GM19239 (cell line): ENCODE measurements around the gene SUCNR1.
"Not testable (repeated sequence)": the region's sequence is repeated elsewhere in the genome, so short reads cannot be mapped to it uniquely, and the experiment has no call there.

Source experiments
- DNase-seq: peaks from one replicate; pipeline ENCODE4 v3.0.0; 2011; ENCODE audit warnings: low spot score; ENCODE audit not compliant: insufficient read length
- FAIRE-seq: peaks from 2 replicates; lab custom pipeline; 2011; peaks lifted over from hg19 to GRCh38; lab: Jason Lieb, UNC

SUCNR1 gene

DNA sequence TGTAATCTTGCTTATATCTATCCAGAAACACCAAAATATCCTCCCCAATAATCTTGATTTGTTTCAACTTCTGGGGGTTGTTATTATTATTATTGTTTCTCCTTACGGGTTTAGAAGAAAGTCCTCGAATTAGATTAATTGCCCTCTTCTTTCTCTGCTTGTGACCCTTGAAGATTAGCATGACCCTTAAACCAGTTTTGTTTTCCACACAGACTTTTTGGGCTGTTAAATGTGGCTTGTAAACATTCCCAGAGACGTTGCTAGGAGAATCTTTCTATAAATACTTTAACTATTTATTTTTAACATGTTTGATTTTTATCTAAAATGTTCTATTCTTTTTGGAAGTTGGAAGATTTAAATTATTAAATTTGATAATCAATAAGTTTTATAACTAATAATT is 4.3 kb upstream of the SUCNR1 start:
- DNase-seq (no peak), FAIRE-seq (no peak)

DNA sequence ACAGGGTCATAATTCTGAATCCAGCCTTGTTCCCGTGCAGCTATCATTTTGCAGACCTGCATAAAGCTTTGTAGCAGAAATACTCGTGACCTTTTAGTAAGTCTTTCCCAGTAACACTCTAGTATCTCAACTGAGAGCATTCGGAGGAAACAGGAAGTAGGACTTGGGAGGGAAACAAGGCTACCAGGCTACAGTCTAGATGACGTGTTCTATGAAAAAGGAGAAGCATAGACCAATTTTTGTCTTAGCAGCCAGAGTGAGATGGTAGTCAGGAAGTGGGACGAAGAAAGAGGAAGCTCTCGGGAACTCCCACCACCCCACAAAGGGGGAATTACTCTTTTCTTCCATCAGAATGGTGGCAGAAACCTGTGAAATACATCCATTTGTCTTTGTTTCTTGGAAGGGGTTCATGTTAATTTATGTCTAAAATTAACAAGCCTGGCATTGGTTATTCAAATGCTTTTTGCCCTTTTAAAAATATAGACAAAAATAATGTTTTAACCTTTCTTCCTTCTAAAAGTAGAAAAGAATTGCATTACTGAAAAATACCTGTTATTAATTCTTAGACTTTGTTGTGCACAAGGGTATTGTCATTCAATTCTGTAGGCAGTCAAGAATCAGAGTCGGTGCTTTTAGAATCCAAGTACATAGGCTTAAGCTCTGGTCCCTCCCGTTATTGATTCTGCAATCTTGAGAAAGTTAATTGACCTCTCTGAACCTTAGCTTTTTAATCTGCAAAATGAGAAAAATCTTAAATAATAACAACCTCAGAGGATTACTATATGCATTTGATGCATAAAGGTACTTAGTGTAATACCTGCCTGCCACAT is 1.6 kb upstream of the SUCNR1 start:
- peak; percentile 76 for FAIRE-seq
- no peak for DNase-seq

DNA sequence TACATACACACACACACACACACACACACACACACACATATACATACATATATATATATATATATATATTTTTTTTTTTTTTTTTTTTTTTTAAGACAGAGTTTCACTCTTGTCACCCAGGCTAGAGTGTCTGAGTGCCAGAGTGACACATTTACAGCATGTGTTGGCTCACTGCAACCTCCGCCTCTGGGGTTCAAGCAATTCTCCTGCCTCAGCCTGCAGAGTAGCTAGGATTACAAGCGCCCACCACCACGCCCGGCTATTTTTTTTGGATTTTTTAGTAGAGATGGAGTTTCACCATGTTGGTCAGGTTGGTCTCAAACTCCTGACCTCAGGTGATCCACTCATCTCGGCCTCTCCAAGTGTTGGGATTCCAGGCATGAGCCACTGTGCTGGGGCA is 636 bp downstream of the SUCNR1 start:
- not testable (repeated sequence) for DNase-seq, FAIRE-seq

- DNase-seq = peak; percentile 8
- peak; percentile 97 for FAIRE-seq
Observed at GRCh38 chr3:151875759-151876158, 2.3 kb downstream of the SUCNR1 start.

- peak; percentile 33 for FAIRE-seq
- DNase-seq = no peak
Observed at GRCh38 chr3:151877269-151877668, 3.8 kb downstream of the SUCNR1 start.

- no peak for FAIRE-seq
- DNase-seq = no peak
Observed at GRCh38 chr3:151878465-151878864, 5.0 kb downstream of the SUCNR1 start.

GRCh38 chr3:151879037-151879436 is 5.6 kb downstream of the SUCNR1 start:
- DNase-seq (no peak), FAIRE-seq (peak; percentile 85)

- FAIRE-seq = peak; percentile 94
- no peak for DNase-seq
Observed at GRCh38 chr3:151879679-151880415, 6.4 kb downstream of the SUCNR1 start.

GRCh38 chr3:151880416-151880690 is 6.9 kb downstream of the SUCNR1 start:
- no peak for DNase-seq

DNA sequence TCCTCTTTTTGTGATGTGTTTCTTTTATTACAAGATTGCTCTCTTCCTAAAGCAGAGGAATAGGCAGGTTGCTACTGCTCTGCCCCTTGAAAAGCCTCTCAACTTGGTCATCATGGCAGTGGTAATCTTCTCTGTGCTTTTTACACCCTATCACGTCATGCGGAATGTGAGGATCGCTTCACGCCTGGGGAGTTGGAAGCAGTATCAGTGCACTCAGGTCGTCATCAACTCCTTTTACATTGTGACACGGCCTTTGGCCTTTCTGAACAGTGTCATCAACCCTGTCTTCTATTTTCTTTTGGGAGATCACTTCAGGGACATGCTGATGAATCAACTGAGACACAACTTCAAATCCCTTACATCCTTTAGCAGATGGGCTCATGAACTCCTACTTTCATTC is 7.7 kb downstream of the SUCNR1 start:
- no peak for FAIRE-seq
- DNase-seq = no peak

More at GRCh38 chr3:151880416-151880690, 6.9 kb downstream of the SUCNR1 start:
- no peak for FAIRE-seq

- DNase-seq, FAIRE-seq: not testable (repeated sequence)
Observed at GRCh38 chr3:151885397-151885796, 12.0 kb downstream of the SUCNR1 start.

- not testable (repeated sequence) for DNase-seq
- peak; percentile 8 for FAIRE-seq
Observed at GRCh38 chr3:151887450-151888211, 14.2 kb downstream of the SUCNR1 start.

- FAIRE-seq (no peak), DNase-seq (no peak)
Observed at GRCh38 chr3:151890721-151891141, 17.3 kb downstream of the SUCNR1 start.

- DNase-seq (no peak), FAIRE-seq (no peak)
Observed at GRCh38 chr3:151891721-151892120, 18.3 kb downstream of the SUCNR1 start.

- no peak for DNase-seq
- no peak for FAIRE-seq
Observed at GRCh38 chr3:151894219-151894618, 20.8 kb downstream of the SUCNR1 start.

- DNase-seq (no peak), FAIRE-seq (no peak)
Observed at GRCh38 chr3:151895478-151896241, 22.2 kb downstream of the SUCNR1 start.

GRCh38 chr3:151896246-151897012 is 23.0 kb downstream of the SUCNR1 start:
- DNase-seq (no peak), FAIRE-seq (no peak)

GRCh38 chr3:151898121-151898520 is 24.7 kb downstream of the SUCNR1 start:
- not testable (repeated sequence) for FAIRE-seq, DNase-seq

- not testable (repeated sequence) for DNase-seq
- peak; percentile 11 for FAIRE-seq
Observed at GRCh38 chr3:151898564-151899261, 25.3 kb downstream of the SUCNR1 start.
